Thyroid gland (tissue), 4 donors: Measurements from ENCODE around the gene NHERF2.

ENCODE experiments used
- CTCF ChIP-seq, 6 experiments: fragments of 200-600 bp in 3 of 6; fragments of 450-650 bp in 3 of 6; sonication (generic) in 3 of 6; IDR thresholded peaks; one replicate each; pipeline ENCODE4 v1.5.1; 2016 to 2019; ENCODE audit warnings: antibody characterized with exemption in 6 of 6, mild to moderate bottlenecking in 2 of 6, inconsistent platforms in 1 of 6, moderate library complexity in 1 of 6
- POLR2A ChIP-seq, 2 donors: fragments of 450-650 bp; IDR thresholded peaks; one replicate each; pipeline ENCODE4 v1.6.1; 2017; ENCODE audit warnings: antibody characterized with exemption in 2 of 2, mild to moderate bottlenecking in 2 of 2, moderate library complexity in 1 of 2

- TF ChIP-seq POLR2A (IDR thresholded peaks at IDR 0.05) (no peak), CTCF (IDR thresholded peaks at IDR 0.05) (no peak)
Observed at GRCh38 chr16:2077696-2078095, 51.0 kb downstream of the NHERF2 start.
